Islet precursor cell (in vitro differentiated cells): ENCODE results near the gene USB1.
A peak's percentile ranks its signal among the peaks of the same experiment; 100 is the strongest.

ENCODE experiments used
- DNase-seq: peaks from one replicate; pipeline ENCODE4 v3.0.0-alpha.2; 2018

Gene USB1

DNA sequence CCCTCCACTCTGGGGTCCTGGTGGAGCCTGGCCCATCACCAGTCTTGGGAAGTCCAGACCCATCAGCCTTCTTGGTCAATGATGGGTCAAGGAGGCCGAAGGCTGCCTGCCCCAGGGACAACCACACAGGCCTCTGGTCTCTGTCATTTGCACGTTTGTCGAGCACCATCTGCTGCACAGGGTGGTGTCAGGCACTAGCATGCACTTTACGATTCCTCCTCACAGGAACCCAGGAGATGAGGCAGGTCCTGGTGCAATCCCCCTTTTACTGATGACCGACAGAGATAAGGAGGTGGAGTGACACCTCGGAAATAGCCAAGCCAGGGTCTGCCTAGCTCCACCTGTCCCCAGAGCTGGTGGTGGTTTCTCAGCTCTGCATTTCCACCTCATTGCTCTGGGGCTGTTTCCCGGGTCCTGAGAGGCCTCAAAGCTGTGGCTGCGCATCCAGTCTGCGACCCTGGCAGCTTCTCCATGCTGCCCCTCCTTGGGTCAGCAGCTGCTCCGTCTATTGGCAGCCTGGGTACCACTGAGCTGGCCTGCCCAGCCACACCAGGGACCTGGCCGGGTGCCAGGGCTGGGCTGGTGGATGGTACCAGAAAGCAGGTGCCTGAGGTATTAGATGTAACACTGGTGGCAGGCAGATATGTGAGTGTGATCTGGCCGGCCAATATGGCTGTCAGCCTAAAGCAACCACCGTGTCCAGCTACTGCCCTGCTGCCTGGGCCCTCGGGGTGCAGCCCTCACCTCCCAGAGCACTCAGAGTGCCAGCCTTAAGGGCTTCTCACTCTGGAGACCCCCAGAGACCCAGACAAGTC is 34.4 kb downstream of the USB1 start:
- no peak for DNase-seq

DNA sequence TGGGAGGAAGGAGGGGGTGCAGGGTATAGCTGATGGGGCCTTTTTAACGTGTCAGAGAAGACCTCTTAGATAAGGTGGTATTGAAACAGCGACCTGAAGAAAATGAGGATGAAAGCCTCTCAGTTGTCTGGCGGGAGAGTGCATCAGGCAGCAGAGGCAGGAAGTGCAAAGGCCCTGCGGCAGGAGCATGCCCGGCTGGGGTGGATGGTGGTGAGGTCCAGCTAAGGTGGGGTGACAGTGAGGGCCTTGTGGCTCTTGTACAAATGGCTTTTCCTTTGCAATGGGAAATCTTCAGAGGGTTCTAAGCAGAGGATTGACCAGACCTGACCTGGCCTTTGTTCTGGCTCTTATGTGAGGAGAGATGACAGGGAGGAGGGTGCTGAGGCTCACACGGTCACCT is 35.7 kb downstream of the USB1 start:
- DNase-seq, result no peak

DNA sequence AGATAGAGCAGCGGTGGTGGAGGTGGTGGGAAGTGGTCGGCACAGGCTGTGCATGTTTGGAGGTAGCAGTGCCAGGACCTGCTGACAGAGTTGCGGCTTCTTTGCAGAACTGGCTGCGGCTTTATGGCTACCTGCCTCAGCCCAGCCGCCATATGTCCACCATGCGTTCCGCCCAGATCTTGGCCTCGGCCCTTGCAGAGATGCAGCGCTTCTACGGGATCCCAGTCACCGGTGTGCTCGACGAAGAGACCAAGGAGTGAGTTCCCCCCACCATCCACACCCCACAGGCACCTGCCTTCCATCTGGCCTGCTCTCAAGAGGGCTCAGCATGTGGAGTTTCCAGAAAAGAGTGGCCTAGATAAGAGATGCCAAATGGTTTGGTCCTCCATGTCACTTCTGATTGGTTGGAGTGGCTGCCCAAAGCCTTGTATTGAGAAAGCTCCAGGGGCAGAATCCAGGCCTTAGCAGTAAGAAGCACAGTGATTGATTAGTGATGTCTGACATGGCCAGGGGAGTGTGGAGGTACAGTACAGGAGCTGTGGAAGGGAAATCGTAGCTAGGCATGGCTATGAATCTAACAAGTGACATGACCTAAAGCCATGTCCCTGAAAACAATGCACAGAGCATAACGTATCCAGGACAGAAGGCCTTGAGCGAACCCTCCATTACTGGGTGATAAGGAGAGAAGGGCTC is 36.3 kb downstream of the USB1 start:
- DNase-seq, result no peak

- DNase-seq, result no peak
Measured at GRCh38 chr16:58038219-58038641, 37.0 kb downstream of the USB1 start.

- no peak for DNase-seq
Measured at GRCh38 chr16:58039829-58040495, 38.8 kb downstream of the USB1 start.

GRCh38 chr16:58040496-58040846 is 39.3 kb downstream of the USB1 start:
- DNase-seq, result no peak

DNA sequence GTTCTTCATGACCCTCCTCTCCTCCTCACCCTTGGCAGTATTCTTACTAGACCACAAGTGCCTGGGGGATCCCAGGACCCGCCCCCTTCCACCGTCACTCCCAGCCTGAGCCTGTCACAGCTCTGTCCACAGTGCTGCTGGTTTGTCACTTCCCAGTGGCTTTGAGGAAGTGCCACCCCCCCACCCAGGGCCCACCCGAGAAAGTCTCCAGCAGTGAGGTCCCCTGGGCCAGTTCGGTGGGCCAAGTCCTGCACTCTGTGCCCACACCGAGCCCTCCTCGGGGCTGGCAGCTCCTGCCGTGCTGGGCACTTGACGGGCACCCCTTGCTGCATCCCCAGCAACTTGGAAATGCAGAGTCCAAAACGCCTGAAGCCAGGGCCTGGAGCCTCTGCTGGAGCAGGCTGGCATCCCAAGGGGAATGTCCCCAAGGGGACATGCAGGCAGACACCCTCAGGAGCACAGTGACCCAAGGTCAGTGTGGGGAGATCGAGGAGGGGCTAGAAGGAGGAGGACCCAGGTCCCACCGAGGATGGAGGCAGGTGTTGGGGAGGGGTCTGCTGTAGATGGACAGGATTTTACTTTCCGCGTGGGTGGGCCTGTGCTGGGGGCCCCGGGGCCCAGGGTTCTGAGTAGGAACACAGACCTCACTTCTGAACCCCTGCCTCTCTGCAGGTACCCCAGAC is 39.9 kb downstream of the USB1 start:
- DNase-seq, result no peak

DNA sequence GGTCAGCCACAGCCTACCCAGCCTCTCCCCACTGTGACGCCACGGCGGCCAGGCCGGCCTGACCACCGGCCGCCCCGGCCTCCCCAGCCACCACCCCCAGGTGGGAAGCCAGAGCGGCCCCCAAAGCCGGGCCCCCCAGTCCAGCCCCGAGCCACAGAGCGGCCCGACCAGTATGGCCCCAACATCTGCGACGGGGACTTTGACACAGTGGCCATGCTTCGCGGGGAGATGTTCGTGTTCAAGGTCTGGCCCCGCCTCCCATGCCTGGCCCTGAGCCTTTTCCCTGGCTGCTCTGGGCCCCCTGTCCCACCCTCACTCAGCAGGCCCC is 40.4 kb downstream of the USB1 start:
- DNase-seq, result no peak

GRCh38 chr16:58042001-58042885 is 41.0 kb downstream of the USB1 start:
- no peak for DNase-seq

- DNase-seq, result no peak
Measured at GRCh38 chr16:58042886-58043515, 41.8 kb downstream of the USB1 start.

DNA sequence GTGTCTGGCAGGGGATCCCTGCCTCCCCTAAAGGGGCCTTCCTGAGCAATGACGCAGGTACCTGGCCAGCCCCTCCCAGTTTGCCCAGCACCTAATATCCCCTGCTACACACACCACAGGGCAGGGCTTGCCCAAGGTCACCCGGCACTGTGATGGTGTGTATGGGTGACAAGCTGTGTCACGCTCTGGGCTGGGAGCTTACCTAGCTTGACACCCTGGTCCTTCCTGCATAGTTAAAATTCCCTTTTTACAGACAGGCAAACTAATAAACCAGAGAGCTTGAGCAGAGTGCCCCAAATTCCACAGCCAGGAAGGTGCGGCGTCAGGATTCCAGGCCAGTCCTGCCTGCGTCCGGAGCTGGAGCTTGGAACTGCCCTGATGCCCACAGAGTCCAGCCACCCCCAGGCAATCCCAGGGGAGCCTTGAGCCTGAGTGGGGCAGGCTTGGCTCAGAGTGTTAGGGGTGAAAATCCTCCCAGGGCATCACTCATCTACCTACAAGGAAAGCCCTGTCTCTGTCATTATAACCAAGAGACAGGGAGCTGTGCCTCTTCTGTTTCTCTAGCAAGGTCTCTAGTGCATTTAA is 42.5 kb downstream of the USB1 start:
- no peak for DNase-seq

DNA sequence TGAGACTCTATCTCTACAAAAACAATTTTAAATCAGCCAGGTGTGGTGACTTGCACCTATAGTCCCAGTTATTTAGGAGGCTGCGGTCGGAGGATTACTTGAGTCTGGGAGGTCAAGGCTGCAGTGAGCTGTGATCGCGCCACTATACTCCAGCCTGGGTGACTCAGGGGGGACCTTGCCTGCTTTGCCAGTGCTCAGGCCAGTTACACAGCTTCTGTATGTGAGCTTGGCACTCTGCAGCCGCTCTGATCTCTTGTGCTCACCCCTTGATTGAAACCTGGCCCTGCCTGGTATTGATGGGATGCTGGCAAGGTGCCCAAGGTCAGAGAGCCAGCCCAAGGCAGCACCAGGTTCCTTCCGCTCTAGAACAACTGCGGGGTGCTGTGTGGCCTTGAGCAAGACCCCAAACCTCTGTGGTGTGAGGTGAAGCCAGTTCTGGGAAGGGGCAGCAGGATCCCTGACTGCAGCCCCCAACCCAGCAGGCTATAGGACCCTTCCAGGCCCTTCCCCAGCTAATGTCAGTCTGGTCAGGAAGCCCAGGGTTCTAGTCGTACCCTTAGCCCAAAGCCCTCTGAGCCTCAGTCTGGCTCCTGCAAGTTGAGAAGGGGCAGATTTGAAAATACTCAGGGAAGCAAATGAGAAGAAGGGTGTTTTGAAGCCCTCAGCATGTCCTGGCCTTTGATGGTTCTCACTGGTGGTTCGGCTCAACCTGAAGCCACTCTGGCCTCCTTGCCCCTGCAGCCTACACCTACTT is 43.2 kb downstream of the USB1 start:
- peak; percentile 32 for DNase-seq

DNA sequence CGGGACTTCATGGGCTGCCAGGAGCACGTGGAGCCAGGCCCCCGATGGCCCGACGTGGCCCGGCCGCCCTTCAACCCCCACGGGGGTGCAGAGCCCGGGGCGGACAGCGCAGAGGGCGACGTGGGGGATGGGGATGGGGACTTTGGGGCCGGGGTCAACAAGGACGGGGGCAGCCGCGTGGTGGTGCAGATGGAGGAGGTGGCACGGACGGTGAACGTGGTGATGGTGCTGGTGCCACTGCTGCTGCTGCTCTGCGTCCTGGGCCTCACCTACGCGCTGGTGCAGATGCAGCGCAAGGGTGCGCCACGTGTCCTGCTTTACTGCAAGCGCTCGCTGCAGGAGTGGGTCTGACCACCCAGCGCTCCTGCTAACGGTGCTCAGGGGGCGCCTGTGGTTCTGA is 43.9 kb downstream of the USB1 start:
- peak; percentile 40 for DNase-seq

GRCh38 chr16:58046054-58046881 is 45.1 kb downstream of the USB1 start:
- DNase-seq, result peak; percentile 59

DNA sequence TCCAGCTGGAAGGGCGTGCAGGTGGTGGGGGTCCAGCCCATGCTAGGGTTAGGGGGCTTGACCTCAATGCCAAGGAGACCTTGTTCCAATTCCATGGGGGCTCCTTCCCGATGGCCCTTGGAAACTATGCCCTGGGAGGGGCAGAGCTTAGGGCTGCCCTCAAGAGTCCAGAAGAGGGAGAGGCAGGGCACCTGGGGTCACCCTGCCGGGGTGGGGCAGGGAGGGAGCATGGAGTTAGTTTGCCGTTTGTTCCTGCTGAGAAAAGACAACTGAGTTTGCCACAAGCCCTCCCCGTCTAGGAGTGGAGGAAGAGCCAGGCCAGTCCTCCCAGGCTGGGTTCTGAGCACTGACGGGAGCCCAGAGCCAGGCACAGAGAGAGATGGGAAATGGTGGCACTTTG is 45.7 kb downstream of the USB1 start:
- DNase-seq, result peak; percentile 48

DNA sequence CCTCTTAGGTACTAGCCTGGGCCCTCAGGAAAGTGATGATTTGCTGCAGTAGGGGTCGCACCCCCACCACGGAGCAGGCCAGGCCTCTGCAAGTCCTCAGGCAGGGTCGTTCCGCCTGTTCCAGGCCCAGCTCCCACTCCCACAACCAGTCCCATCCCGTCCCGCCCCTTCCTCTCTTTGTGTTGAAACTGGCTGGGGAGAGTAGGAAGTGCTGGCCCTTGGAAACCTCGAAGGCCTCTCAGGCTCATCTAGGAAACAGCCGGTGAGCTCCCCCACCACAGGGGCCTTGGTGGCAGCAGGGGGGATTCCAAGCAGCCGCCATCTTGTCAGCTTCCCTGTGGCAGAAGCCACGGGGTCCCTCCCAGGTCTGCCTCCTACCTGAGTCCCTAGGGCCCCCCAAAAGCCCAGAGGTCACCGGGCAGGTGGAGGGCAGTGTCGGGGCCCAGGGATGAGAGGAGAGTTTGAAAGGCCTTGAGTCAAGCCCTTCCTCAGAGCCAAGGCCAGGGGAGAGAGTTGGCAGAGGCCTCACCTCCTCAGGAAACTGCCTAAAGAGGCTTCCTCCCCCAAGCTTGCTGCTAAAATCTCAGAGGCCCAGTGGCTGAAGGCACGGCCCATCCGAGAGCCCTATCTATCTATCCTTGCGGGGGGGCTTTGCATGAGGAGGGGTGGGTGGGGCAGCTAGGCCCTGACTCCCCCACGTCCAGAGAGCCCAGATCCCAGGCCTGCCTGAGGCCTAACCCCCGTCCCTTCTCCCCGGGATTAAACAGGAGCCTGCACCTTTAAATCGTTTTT is 46.5 kb downstream of the USB1 start:
- DNase-seq, result peak; percentile 76

DNA sequence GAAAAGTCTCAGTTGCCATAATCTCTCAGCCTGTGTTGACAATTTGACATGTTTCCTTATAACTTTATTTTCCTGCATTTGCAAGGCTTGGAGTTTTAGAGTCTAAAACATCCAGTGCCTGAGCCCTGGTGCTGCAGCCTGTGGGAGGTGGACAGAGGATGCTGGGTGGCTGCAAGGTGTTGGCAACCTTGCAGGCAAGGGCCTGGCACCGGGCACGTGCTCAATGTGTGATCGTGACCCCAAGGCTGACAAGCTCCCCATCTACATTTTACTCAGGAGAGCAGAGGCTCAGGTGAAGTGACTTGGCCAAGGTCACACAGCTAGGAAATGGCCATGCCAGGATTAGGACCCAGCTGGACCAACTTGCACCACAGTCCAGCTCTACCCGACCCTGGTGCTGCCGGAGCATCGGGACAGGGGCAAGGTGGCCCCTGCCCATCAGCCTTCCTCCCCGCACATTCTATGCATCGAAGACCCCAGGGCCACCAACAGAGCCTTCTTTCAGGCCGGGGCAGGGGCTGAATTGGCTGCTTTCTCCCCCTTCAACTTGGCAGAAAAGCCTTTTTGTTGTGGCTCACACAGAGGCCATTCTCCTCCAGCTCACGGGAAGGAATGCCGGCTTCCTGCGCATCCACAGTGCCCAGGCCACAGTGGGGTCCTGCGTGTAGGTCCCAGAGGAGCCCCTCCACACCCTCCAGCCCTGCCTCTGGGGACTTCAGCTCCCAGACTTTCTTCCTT is 47.5 kb downstream of the USB1 start:
- peak; percentile 37 for DNase-seq
